ENCODE measurements around the gene GNA14. TPM values are rescaled to one million over a fixed set of nuclear protein-coding genes. Genes with fewer than 3 reads are reported as not detected.

The GNA14 gene
- total and polyA plus RNA-seq, 2 of the 8 experiments (the other 6 are each of a cell fraction or from before 2014, with no cell fraction given): 3.4 to 6.3 TPM

GRCh38 chr9:77512876-77513275 is 135.2 kb downstream of the GNA14 start:
- Histone ChIP-seq H3K4ac (replicated peaks; ENCODE audit: insufficient read length, low read depth, low read length) (no peak overlapping the region), H3K9ac (replicated peaks in 1 of 4; ENCODE audit: extremely low read depth in 1 of 4, low read depth in 3 of 4, low read length in 3 of 4) (no peak overlapping the region), H2AK5ac (ENCODE audit: low read depth, low read length) (no peak overlapping the region), H4K5ac (ENCODE audit: insufficient read length, low read depth, low read length) (no peak overlapping the region), H3K4me1 (replicated peaks in 1 of 4; ENCODE audit: control insufficient read depth in 3 of 4, insufficient read depth in 4 of 4, low read length in 3 of 4) (no peaks in the 10 kb centered on the region; a peak in 1 of 7 replicates), H4K91ac (replicated peaks; ENCODE audit: insufficient read length, low read length) (no peak overlapping the region), H2BK120ac (replicated peaks; ENCODE audit: low read depth, low read length) (no peak overlapping the region), H3K56ac (replicated peaks; ENCODE audit: insufficient read length, low read depth, low read length) (no peak overlapping the region), H3K9me3 (ENCODE audit: insufficient read depth in 2 of 2, low read depth in 1 of 2, low read length in 1 of 2) (no peaks in the 10 kb centered on the region), H2BK5ac (ENCODE audit: low read depth, low read length) (no peak overlapping the region), H3K79me1 (ENCODE audit: low read depth, low read length) (no peaks in the 10 kb centered on the region), H3K4me2 (ENCODE audit: insufficient read depth in 1 of 2, low read depth in 2 of 2, low read length in 2 of 2) (no peak overlapping the region), H4K8ac (ENCODE audit: extremely low read depth, insufficient read depth, low read length) (no peak overlapping the region), H3K36me3 (ENCODE audit: control insufficient read depth in 2 of 4, insufficient read depth in 4 of 4, low read length in 3 of 4) (no peaks in the 10 kb centered on the region), H3K79me2 (ENCODE audit: control insufficient read depth in 1 of 2, insufficient read depth in 2 of 2, low read length in 2 of 2) (no peaks in the 10 kb centered on the region), H2AFZ (ENCODE audit: low read length) (no peak overlapping the region), H2BK12ac (ENCODE audit: low read depth, low read length) (no peak overlapping the region), H3K18ac (ENCODE audit: extremely low read depth, low read length) (no peak overlapping the region), H2BK15ac (ENCODE audit: low read length) (no peak overlapping the region), H3K14ac (ENCODE audit: insufficient read length) (no peak overlapping the region), H2BK20ac (ENCODE audit: low read length) (no peak overlapping the region), H3K23me2 (ENCODE audit: low read depth, low read length) (no peaks in the 10 kb centered on the region; the same call in 1 of the 2 replicates), H3K27ac (ENCODE audit: low read depth, low read length) (no peak overlapping the region), H3K23ac (ENCODE audit: insufficient read length) (no peak overlapping the region), H3K4me3 (ENCODE audit: extremely low read depth in 1 of 4, insufficient read depth in 2 of 4, low read depth in 3 of 4, low read length in 4 of 4) (no peak overlapping the region), H4K20me1 (replicated peaks in 1 of 2; ENCODE audit: control insufficient read depth in 1 of 2, insufficient read depth in 2 of 2, low read length in 2 of 2) (no peaks in the 10 kb centered on the region), H3K27me3 (replicated peaks in 1 of 4; ENCODE audit: control insufficient read depth in 3 of 4, extremely low read depth in 1 of 4, insufficient read depth in 3 of 4, low read length in 3 of 4) (no peaks in the 10 kb centered on the region; a peak in 2 of 7 replicates)
- DNase-seq (ENCODE audit: low read depth in 1 of 2, low spot score in 2 of 2) (no peak), FAIRE-seq (no peak)
- CTCF ChIA-PET (ENCODE audit: partially characterized antibody): interaction anchor here (1.5 kb wide), 1 partner anchor 148 kb away, joined by 3 read pairs; no protein-coding TSS in a partner anchor
- TF ChIP-seq SP4 (IDR thresholded peaks at IDR 0.05; ENCODE audit: low read length) (no peak), TAF1 (IDR thresholded peaks at IDR 0.05; ENCODE audit: low read depth, low read length) (no peak), POLR2AphosphoS5 (IDR thresholded peaks at IDR 0.05; ENCODE audit: low read depth, low read length) (no peak), GABPA (IDR thresholded peaks at IDR 0.05; ENCODE audit: borderline replicate concordance, insufficient read depth, low read length) (no peak), SP1 (IDR thresholded peaks at IDR 0.05; ENCODE audit: low read depth, low read length) (no peak), SIRT6 (IDR thresholded peaks at IDR 0.05; ENCODE audit: low read length) (no peak), MAFK (IDR thresholded peaks at IDR 0.05; ENCODE audit: low read depth, low read length) (no peak), SUZ12 (IDR thresholded peaks at IDR 0.05; ENCODE audit: low read length) (no peak)
- POLR2A ChIA-PET (ENCODE audit: partially characterized antibody): no interaction called here

Measured in H1 (cell line).